Measurements from ENCODE around the gene CCDC89. TPM values are rescaled to one million over a fixed set of nuclear protein-coding genes. Genes with fewer than 3 reads are reported as not detected.

CCDC89 gene
- total and polyA plus RNA-seq, 2 experiments from 2014 or later, result 0.31 TPM; not detected in 1

- TF ChIP-seq EZH2phosphoT487 (IDR thresholded peaks at IDR 0.05; ENCODE audit: unreplicated experiment), result no peak
- TF ChIP-seq NANOG (IDR thresholded peaks at IDR 0.05; ENCODE audit: borderline replicate concordance), result no peak
- TF ChIP-seq ETS1 (IDR thresholded peaks at IDR 0.05), result no peak
- no peak for TF ChIP-seq POLR2AphosphoS5 (IDR thresholded peaks at IDR 0.05; ENCODE audit: low read depth)
- no peak for TF ChIP-seq EZH2 (IDR thresholded peaks at IDR 0.05; ENCODE audit: low read depth, unreplicated experiment)
- TF ChIP-seq ZNF331 (CRISPR knock-in tag; IDR thresholded peaks at IDR 0.05; ENCODE audit: low read depth), result no peak
- no peak for TF ChIP-seq ZNF462 (CRISPR knock-in tag; IDR thresholded peaks at IDR 0.05)
- TF ChIP-seq REST (IDR thresholded peaks at IDR 0.05; ENCODE audit: unreplicated experiment), result no peak
- no peak for TF ChIP-seq STAT1 (IDR thresholded peaks at IDR 0.05; ENCODE audit: unreplicated experiment)
- no peak for TF ChIP-seq ZNF114 (CRISPR knock-in tag; IDR thresholded peaks at IDR 0.05)
- TF ChIP-seq CTCF (conservative IDR thresholded peaks at IDR 0.05; ENCODE audit: low read depth in 2 of 2), result no peak
- no peak for TF ChIP-seq JUNB (IDR thresholded peaks at IDR 0.05; ENCODE audit: unreplicated experiment)
- no peak for TF ChIP-seq CREB1 (CRISPR knock-in tag; IDR thresholded peaks at IDR 0.05; ENCODE audit: low read depth)
- Histone ChIP-seq H3K36me3 (ENCODE audit: insufficient read depth) (peaks cover 32% of the 10 kb centered on the region), H3F3A (replicated peaks; ENCODE audit: low read depth) (no peaks in the 10 kb centered on the region), H2AFZ (no peak overlapping the region), H3K79me2 (replicated peaks; ENCODE audit: insufficient read depth) (peaks cover 48% of the 10 kb centered on the region), H3K4me3 (no peak overlapping the region), H4K20me1 (replicated peaks; ENCODE audit: insufficient read depth) (peaks cover 18% of the 10 kb centered on the region; the same call in 1 of the 2 replicates), H3K9me2 (ENCODE audit: insufficient read depth) (no peaks in the 10 kb centered on the region), H3K4me2 (no peak overlapping the region), H3K27me3 (ENCODE audit: insufficient read depth) (no peaks in the 10 kb centered on the region), H3K27ac (ENCODE audit: low read depth) (no peak overlapping the region), H3K4me1 (ENCODE audit: insufficient read depth) (no peaks in the 10 kb centered on the region)
- peaks cover 44% of the 10 kb centered on the region for H3K36me3 Mint-ChIP-seq (ENCODE audit: low read depth)
- H3K27ac Mint-ChIP-seq, result no peak overlapping the region
- ATAC-seq (no peak), DNase-seq (ENCODE audit: low spot score) (no peak)
- H3K27me3 Mint-ChIP-seq (ENCODE audit: insufficient read depth, low read depth, poor library complexity), result no peaks in the 10 kb centered on the region
- peaks cover 18% of the 10 kb centered on the region for H3K4me1 Mint-ChIP-seq
- H3K4me3 Mint-ChIP-seq, result no peak overlapping the region
- no peaks in the 10 kb centered on the region for H3K9me3 Mint-ChIP-seq
Measured at GRCh38 chr11:85656777-85657176, 29.2 kb downstream of the CCDC89 start.

Measured in GM23338 (cell line).